AG09309 (cell line): Measurements from ENCODE around the gene TMEM131L.
A peak's percentile ranks its signal among the peaks of the same experiment; 100 is the strongest.

Experiments
- DNase-seq: peaks from one replicate; pipeline ENCODE4 v3.0.0-alpha.2; 2010; ENCODE audit warnings: low read depth
- H3K4me3 ChIP-seq: 2 replicates; pipeline ENCODE4 v1.5.1; 2011; ENCODE audit warnings: mild to moderate bottlenecking, low read depth, low read length, moderate library complexity; ENCODE audit not compliant: control insufficient read depth
- CTCF ChIP-seq: IDR thresholded peaks from 2 replicates; pipeline ENCODE4 v1.5.1; 2011; ENCODE audit warnings: mild to moderate bottlenecking, low read depth, low read length, inconsistent platforms; ENCODE audit not compliant: insufficient read depth, control insufficient read depth; ENCODE audit errors: missing control alignments

TMEM131L gene

GRCh38 chr4:153485860-153486259 lies 19.7 kb downstream of the TMEM131L start:
- TF ChIP-seq CTCF: no peak
- H3K4me3 ChIP-seq: no peak overlapping the region
- no peak for DNase-seq

GRCh38 chr4:153486281-153487151 lies 20.4 kb downstream of the TMEM131L start:
- H3K4me3 ChIP-seq: no peak overlapping the region

GRCh38 chr4:153488006-153488891 lies 22.1 kb downstream of the TMEM131L start:
- H3K4me3 ChIP-seq: no peak overlapping the region

More at GRCh38 chr4:153486281-153487151, 20.4 kb downstream of the TMEM131L start:
- no peak for TF ChIP-seq CTCF
- peak; percentile 63 for DNase-seq

GRCh38 chr4:153489856-153490558 lies 23.8 kb downstream of the TMEM131L start:
- no peak for DNase-seq
- H3K4me3 ChIP-seq: no peak overlapping the region

More at GRCh38 chr4:153488006-153488891, 22.1 kb downstream of the TMEM131L start:
- no peak for DNase-seq
- no peak for TF ChIP-seq CTCF

GRCh38 chr4:153490985-153491483 lies 24.9 kb downstream of the TMEM131L start:
- DNase-seq: no peak
- no peak for TF ChIP-seq CTCF
- no peak overlapping the region for H3K4me3 ChIP-seq

More at GRCh38 chr4:153489856-153490558, 23.8 kb downstream of the TMEM131L start:
- TF ChIP-seq CTCF: no peak

GRCh38 chr4:153494562-153494961 lies 28.4 kb downstream of the TMEM131L start:
- no peak for TF ChIP-seq CTCF
- no peak overlapping the region for H3K4me3 ChIP-seq
- no peak for DNase-seq
